H9 (cell line): ENCODE data around the gene ATP6V1B1. TPM values are rescaled to one million over a fixed set of nuclear protein-coding genes. Genes with fewer than 3 reads are reported as not detected.
"Not testable (repeated sequence)": the region's sequence is repeated elsewhere in the genome, so short reads cannot be mapped to it uniquely, and the experiment has no call there.

ENCODE experiments used
- DNase-seq: peaks from one replicate; pipeline ENCODE4 v3.0.0-alpha.2; 2017
- H2AFZ ChIP-seq: one replicate; pipeline ENCODE4 v1.6.1; 2013; ENCODE audit warnings: mild to moderate bottlenecking, low read length, control low read depth, moderate library complexity
- H2AK5ac ChIP-seq: 2 replicates; pipeline ENCODE4 v1.6.1; 2013; ENCODE audit warnings: low read length, control low read depth, mixed read lengths; ENCODE audit not compliant: insufficient read length
- H2BK120ac ChIP-seq: one replicate; pipeline ENCODE4 v1.6.1; 2013; ENCODE audit warnings: low read depth, mild to moderate bottlenecking, low read length, control low read depth, inconsistent platforms; ENCODE audit not compliant: poor library complexity, severe bottlenecking
- H2BK12ac ChIP-seq: 2 replicates; pipeline ENCODE4 v1.6.1; 2013; ENCODE audit warnings: low read length, control low read depth, mixed read lengths, low read depth; ENCODE audit not compliant: insufficient read length
- H2BK15ac ChIP-seq: 2 replicates; pipeline ENCODE4 v1.6.1; 2013; ENCODE audit warnings: low read depth, low read length, control low read depth
- H2BK20ac ChIP-seq: one replicate; pipeline ENCODE4 v1.6.1; 2013; ENCODE audit warnings: low read depth, mild to moderate bottlenecking, low read length, control low read depth, inconsistent platforms; ENCODE audit not compliant: poor library complexity, severe bottlenecking
- H2BK5ac ChIP-seq: 2 replicates; pipeline ENCODE4 v1.6.1; 2013; ENCODE audit warnings: low read length, control low read depth, mixed read lengths; ENCODE audit not compliant: insufficient read length
- H3K14ac ChIP-seq: 2 replicates; pipeline ENCODE4 v1.6.1; 2013; ENCODE audit warnings: low read length, control low read depth; ENCODE audit not compliant: insufficient read depth
- H3K18ac ChIP-seq: 2 replicates; pipeline ENCODE4 v1.6.1; 2013; ENCODE audit warnings: low read depth, mild to moderate bottlenecking, mixed read lengths, low read length, control low read depth; ENCODE audit not compliant: insufficient read length
- H3K23ac ChIP-seq: 2 replicates; pipeline ENCODE4 v1.6.1; 2013; ENCODE audit warnings: low read length, control low read depth, mixed read lengths, low read depth; ENCODE audit not compliant: insufficient read length
- H3K23me2 ChIP-seq: 2 replicates; pipeline ENCODE4 v1.6.1; 2013; ENCODE audit warnings: low read depth, mild to moderate bottlenecking, mixed read lengths, low read length, control low read depth; ENCODE audit not compliant: insufficient read length, poor library complexity, severe bottlenecking
- H3K27ac ChIP-seq: 2 replicates; pipeline ENCODE4 v1.5.1; 2013; ENCODE audit warnings: low read length, control low read depth, mixed read lengths, low read depth; ENCODE audit not compliant: insufficient read length
- H3K27me3 ChIP-seq: 2 replicates; pipeline ENCODE4 v1.6.1; 2013; ENCODE audit warnings: low read length, control low read depth, inconsistent platforms; ENCODE audit not compliant: insufficient read depth
- H3K4ac ChIP-seq: 2 replicates; pipeline ENCODE4 v1.6.1; 2013; ENCODE audit warnings: low read depth, mild to moderate bottlenecking, control low read depth, inconsistent platforms, low read length, moderate library complexity
- H3K4me1 ChIP-seq: 2 replicates; pipeline ENCODE4 v1.6.1; 2013; ENCODE audit warnings: low read length, control low read depth, inconsistent platforms; ENCODE audit not compliant: insufficient read depth
- H3K4me2 ChIP-seq: 2 replicates; pipeline ENCODE4 v1.6.1; 2013; ENCODE audit warnings: low read length, control low read depth, mixed read lengths; ENCODE audit not compliant: insufficient read length, insufficient read depth
- H3K56ac ChIP-seq: 2 replicates; pipeline ENCODE4 v1.6.1; 2013; ENCODE audit warnings: low read depth, mild to moderate bottlenecking, mixed read lengths, low read length, control low read depth; ENCODE audit not compliant: insufficient read length
- H3K79me1 ChIP-seq: 2 replicates; pipeline ENCODE4 v1.6.1; 2013; ENCODE audit warnings: low read depth, mild to moderate bottlenecking, moderate library complexity, low read length, control low read depth, inconsistent platforms; ENCODE audit not compliant: insufficient read depth, poor library complexity, severe bottlenecking
- H3K79me2 ChIP-seq: 2 replicates; pipeline ENCODE4 v1.6.1; 2013; ENCODE audit warnings: low read length, control low read depth, inconsistent platforms; ENCODE audit not compliant: insufficient read depth
- H3K9ac ChIP-seq: 2 replicates; pipeline ENCODE4 v1.6.1; 2013; ENCODE audit warnings: low read length, control low read depth, mixed read lengths; ENCODE audit not compliant: insufficient read length; ENCODE audit errors: extremely low read depth
- H3K9me3 ChIP-seq: one replicate; pipeline ENCODE4 v1.6.1; 2013; ENCODE audit warnings: low read depth, low read length, inconsistent platforms; ENCODE audit not compliant: control insufficient read depth
- H3T11ph ChIP-seq: one replicate; pipeline ENCODE4 v1.6.1; 2013; ENCODE audit warnings: mild to moderate bottlenecking, low read length, control low read depth, inconsistent platforms
- H4K20me1 ChIP-seq: one replicate; pipeline ENCODE4 v1.6.1; 2013; ENCODE audit not compliant: control insufficient read depth, insufficient read length, insufficient read depth
- H4K5ac ChIP-seq: 2 replicates; pipeline ENCODE4 v1.6.1; 2013; ENCODE audit warnings: low read depth, mild to moderate bottlenecking, mixed read lengths, low read length, control low read depth; ENCODE audit not compliant: insufficient read length
- H4K8ac ChIP-seq: replicated peaks from 2 replicates; pipeline ENCODE4 v1.6.1; 2013; ENCODE audit warnings: low read length, control low read depth, mixed read lengths, low read depth; ENCODE audit not compliant: insufficient read length
- H4K91ac ChIP-seq: 2 replicates; pipeline ENCODE4 v1.6.1; 2013; ENCODE audit warnings: low read depth, mild to moderate bottlenecking, moderate library complexity, mixed read lengths, low read length, control low read depth; ENCODE audit not compliant: insufficient read length
- H3K27ac Mint-ChIP-seq, 3 experiments: 2 replicates in 2 of 3; 3 replicates in 1 of 3; pipeline ENCODE4 v1.8.0; 2020 to 2021; ENCODE audit warnings: mixed read lengths in 3 of 3, mild to moderate bottlenecking in 1 of 3, moderate library complexity in 1 of 3
- H3K27me3 Mint-ChIP-seq: 2 replicates; pipeline ENCODE4 v1.8.0; 2021; ENCODE audit warnings: low read depth, mild to moderate bottlenecking, moderate library complexity, mixed read lengths
- H3K36me3 Mint-ChIP-seq, 3 experiments: 2 replicates in 2 of 3; 3 replicates in 1 of 3; pipeline ENCODE4 v1.8.0; 2020 to 2021; ENCODE audit warnings: low read depth in 3 of 3, mixed read lengths in 3 of 3; ENCODE audit not compliant: insufficient read depth in 1 of 3
- H3K4me1 Mint-ChIP-seq, 2 experiments: 2 replicates each; pipeline ENCODE4 v1.8.0; 2020; ENCODE audit warnings: mixed read lengths in 2 of 2
- H3K4me3 Mint-ChIP-seq, 2 experiments: 2 replicates in 1 of 2; 3 replicates in 1 of 2; pipeline ENCODE4 v1.8.0; 2020 to 2021; ENCODE audit warnings: mild to moderate bottlenecking in 2 of 2, mixed read lengths in 2 of 2, moderate library complexity in 1 of 2
- H3K9me3 Mint-ChIP-seq, 2 experiments: 2 replicates in 1 of 2; 3 replicates in 1 of 2; pipeline ENCODE4 v1.8.0; 2020; ENCODE audit warnings: mild to moderate bottlenecking in 2 of 2, mixed read lengths in 2 of 2, moderate library complexity in 1 of 2
- WGBS: extraction: QIAGEN DNeasy Blood & Tissue Kit; methylation state at CpG from one replicate; pipeline ENCODE4 v1.1.7; 2013; ENCODE audit warnings: missing lambda C conversion rate, low lambda C conversion rate, mixed read lengths; ENCODE audit not compliant: insufficient read length; ENCODE audit errors: extremely low coverage; 5-methylcytosine and 5-hydroxymethylcytosine counted together
- total RNA-seq: library from RNA; stranded (reverse); gene quantifications from 2 replicates; pipeline ENCODE4 v1.2.1, GENCODE V29; 2021
- TF ChIP-seq, protein P1 (sequence below): fragments of 200-600 bp; sonication (generic); conservative IDR thresholded peaks from 3 replicates; pipeline ENCODE4 v1.8.0; 2021; ENCODE audit warnings: antibody characterized with exemption, mild to moderate bottlenecking

Gene ATP6V1B1
- total RNA-seq, 1 experiment from 2014 or later: not detected

DNA sequence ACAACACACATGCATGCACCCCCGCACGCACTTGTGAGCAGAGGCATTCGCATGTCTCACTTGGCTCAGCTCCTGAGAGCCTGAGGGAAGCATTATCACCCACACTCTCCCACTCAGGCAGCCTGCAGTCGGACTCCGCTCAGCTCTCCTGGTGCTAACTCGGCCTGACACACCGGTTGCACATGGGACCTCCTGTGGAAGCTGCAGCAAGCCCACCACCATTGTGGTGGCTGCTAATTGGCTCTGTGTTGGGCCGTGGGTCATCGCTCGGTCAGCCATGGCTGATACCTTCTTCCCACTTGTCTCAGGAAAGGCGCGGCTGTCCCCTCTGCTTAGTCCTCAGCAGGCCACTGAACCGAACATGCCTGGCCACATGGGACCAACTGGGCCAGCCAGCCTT is 72.6 kb downstream of the ATP6V1B1 start:
- Mint-ChIP-seq H3K9me3 (no peaks in the 10 kb centered on the region), H3K4me1 (peaks cover 0 to 4% of the 10 kb centered on the region in 2 experiments; a peak in 2 of 4 replicates), H3K4me3 (no peak overlapping the region), H3K27ac (no peak overlapping the region), H3K36me3 (no peaks in the 10 kb centered on the region), H3K27me3 (peaks cover 28% of the 10 kb centered on the region)
- Histone ChIP-seq H3K56ac (no peak overlapping the region), H3K23ac (no peak overlapping the region), H4K91ac (no peak overlapping the region), H3K4me2 (no peak overlapping the region), H2BK15ac (no peak overlapping the region), H3K9ac (no peak overlapping the region), H3K9me3 (no peaks in the 10 kb centered on the region), H2BK20ac (no peak overlapping the region), H2BK5ac (no peak overlapping the region), H4K8ac (no peak overlapping the region), H4K5ac (no peak overlapping the region), H3K14ac (no peak overlapping the region), H3K4me1 (no peaks in the 10 kb centered on the region), H2AFZ (no peak overlapping the region), H3K27ac (no peak overlapping the region), H3K23me2 (no peaks in the 10 kb centered on the region), H4K20me1 (no peaks in the 10 kb centered on the region), H3K79me2 (no peaks in the 10 kb centered on the region), H2BK12ac (no peak overlapping the region), H2BK120ac (no peak overlapping the region), H3K79me1 (no peaks in the 10 kb centered on the region), H3K4ac (no peak overlapping the region), H2AK5ac (no peak overlapping the region), H3K18ac (no peak overlapping the region), H3T11ph (no peak overlapping the region), H3K27me3 (no peaks in the 10 kb centered on the region)
- DNase-seq: no peak
- WGBS: no CpG with 5 or more reads among the region's 13 CpGs
- TF ChIP-seq, protein P1, sequence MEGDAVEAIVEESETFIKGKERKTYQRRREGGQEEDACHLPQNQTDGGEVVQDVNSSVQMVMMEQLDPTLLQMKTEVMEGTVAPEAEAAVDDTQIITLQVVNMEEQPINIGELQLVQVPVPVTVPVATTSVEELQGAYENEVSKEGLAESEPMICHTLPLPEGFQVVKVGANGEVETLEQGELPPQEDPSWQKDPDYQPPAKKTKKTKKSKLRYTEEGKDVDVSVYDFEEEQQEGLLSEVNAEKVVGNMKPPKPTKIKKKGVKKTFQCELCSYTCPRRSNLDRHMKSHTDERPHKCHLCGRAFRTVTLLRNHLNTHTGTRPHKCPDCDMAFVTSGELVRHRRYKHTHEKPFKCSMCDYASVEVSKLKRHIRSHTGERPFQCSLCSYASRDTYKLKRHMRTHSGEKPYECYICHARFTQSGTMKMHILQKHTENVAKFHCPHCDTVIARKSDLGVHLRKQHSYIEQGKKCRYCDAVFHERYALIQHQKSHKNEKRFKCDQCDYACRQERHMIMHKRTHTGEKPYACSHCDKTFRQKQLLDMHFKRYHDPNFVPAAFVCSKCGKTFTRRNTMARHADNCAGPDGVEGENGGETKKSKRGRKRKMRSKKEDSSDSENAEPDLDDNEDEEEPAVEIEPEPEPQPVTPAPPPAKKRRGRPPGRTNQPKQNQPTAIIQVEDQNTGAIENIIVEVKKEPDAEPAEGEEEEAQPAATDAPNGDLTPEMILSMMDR: no peak

DNA sequence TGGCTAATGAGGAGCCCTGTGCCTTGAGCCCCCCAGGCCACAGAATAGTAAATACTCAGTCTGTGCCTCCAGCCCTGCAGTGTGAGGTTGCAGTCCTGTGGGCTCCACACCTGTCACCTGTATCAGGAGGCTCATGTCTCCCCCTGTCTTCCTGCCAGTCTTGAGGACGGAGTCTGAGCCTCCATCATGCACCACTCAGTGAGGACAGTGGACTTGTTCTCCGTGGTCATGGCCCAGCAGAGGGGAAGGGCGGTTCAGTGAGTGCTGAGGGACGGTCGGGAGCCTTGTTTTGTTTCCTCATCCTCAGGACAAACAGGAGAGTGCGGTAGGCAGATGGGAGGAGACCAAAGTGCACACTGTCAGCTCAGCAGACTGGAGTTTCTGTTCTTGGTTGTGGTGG is 76.1 kb downstream of the ATP6V1B1 start:
- not testable (repeated sequence) for H3K23me2 ChIP-seq, H3K9me3 ChIP-seq, H3K9me3 Mint-ChIP-seq, H4K91ac ChIP-seq, H3K4ac ChIP-seq, H3K79me1 ChIP-seq, H4K8ac ChIP-seq, H3K56ac ChIP-seq, H3K18ac ChIP-seq, H3T11ph ChIP-seq, H3K4me1 ChIP-seq, H3K9ac ChIP-seq, H3K27ac Mint-ChIP-seq, H3K23ac ChIP-seq, H3K14ac ChIP-seq, H3K36me3 Mint-ChIP-seq, H3K27ac ChIP-seq, H2AK5ac ChIP-seq, H3K4me1 Mint-ChIP-seq, H2BK20ac ChIP-seq, DNase-seq, H2BK120ac ChIP-seq, H2BK5ac ChIP-seq, H2BK12ac ChIP-seq, H2BK15ac ChIP-seq, H4K5ac ChIP-seq, H4K20me1 ChIP-seq, H3K4me2 ChIP-seq, H3K27me3 ChIP-seq, H2AFZ ChIP-seq, H3K79me2 ChIP-seq
- no CpG with 5 or more reads among the region's 6 CpGs for WGBS
- H3K4me3 Mint-ChIP-seq: peak overlapping the region in 1 of 2 experiments; percentile 63; a peak in 1 of 5 replicates
- H3K27me3 Mint-ChIP-seq: peaks cover 10% of the 10 kb centered on the region
